Body of pancreas (tissue), 4 donors: Measurements from ENCODE around the gene CCT7. TPM values are rescaled to one million over a fixed set of nuclear protein-coding genes. Genes with fewer than 3 reads are reported as not detected.

Source experiments
- ATAC-seq: fragments of 150-250 bp; one replicate; pipeline ENCODE4 v1.9.1; 2016
- DNase-seq, 4 donors: peaks; one replicate each; pipeline ENCODE4 v3.0.0-alpha.2; 2019
- H3K27ac ChIP-seq, 4 donors: fragments of 200-600 bp; sonication (generic); 1 replicate in 3 of 4; 2 replicates in 1 of 4; pipeline versions ENCODE4 v1.5.1 to v1.6.1; 2016 to 2019; ENCODE audit warnings: mild to moderate bottlenecking in 1 of 4, mixed read lengths in 1 of 4, moderate library complexity in 1 of 4
- H3K27me3 ChIP-seq, 2 donors: fragments of 200-600 bp; sonication (generic); one replicate each; pipeline ENCODE4 v1.6.0; 2016; ENCODE audit warnings: mild to moderate bottlenecking in 1 of 2
- H3K36me3 ChIP-seq, 2 donors: fragments of 200-600 bp; sonication (generic); replicated peaks in 1 of 2; 2 replicates each; pipeline ENCODE4 v1.5.1; 2016; ENCODE audit warnings: low read depth in 2 of 2; ENCODE audit not compliant: insufficient read depth in 1 of 2
- H3K4me1 ChIP-seq: fragments of 200-600 bp; sonication (generic); one replicate; pipeline ENCODE4 v1.6.0; 2016
- H3K4me3 ChIP-seq, 2 donors: fragments of 200-600 bp; sonication (generic); 1 replicate in 1 of 2; 2 replicates in 1 of 2; pipeline ENCODE4 v1.5.1; 2016 to 2019
- H3K9me3 ChIP-seq, 3 donors: fragments of 200-600 bp; sonication (generic); 1 replicate in 2 of 3; 2 replicates in 1 of 3; pipeline ENCODE4 v1.5.1; 2016
- POLR2A ChIP-seq, 3 donors: fragments of 450-650 bp; IDR thresholded peaks; one replicate each; pipeline ENCODE4 v1.6.1; 2016; ENCODE audit warnings: antibody characterized with exemption in 3 of 3, mild to moderate bottlenecking in 2 of 3
- WGBS, 2 donors: methylation state at CpG; one replicate each; pipeline ENCODE4 v1.1.5; 2017; 5-methylcytosine and 5-hydroxymethylcytosine counted together
- intact Hi-C: fragments of 100-400 bp; cut with DNase I; formaldehyde crosslinking; loops from one replicate; pipeline ENCODE4 v1.15.1; 2023
- total RNA-seq, 2 donors: library from RNA; depleted of rRNA; stranded (reverse); fragments of >200 nt; gene quantifications; one replicate each; pipeline ENCODE4 v1.1.0, GENCODE V29; 2016
- TF ChIP-seq, protein P1 (sequence below), 7 experiments: fragments of 450-650 bp in 4 of 7; fragments of 200-600 bp in 3 of 7; sonication (generic) in 3 of 7; IDR thresholded peaks; one replicate each; pipeline ENCODE4 v1.5.1; 2016 to 2019; ENCODE audit warnings: antibody characterized with exemption in 7 of 7

CCT7 gene
- total RNA-seq, 2 donors from 2014 or later, result 88.7 to 92.3 TPM

DNA sequence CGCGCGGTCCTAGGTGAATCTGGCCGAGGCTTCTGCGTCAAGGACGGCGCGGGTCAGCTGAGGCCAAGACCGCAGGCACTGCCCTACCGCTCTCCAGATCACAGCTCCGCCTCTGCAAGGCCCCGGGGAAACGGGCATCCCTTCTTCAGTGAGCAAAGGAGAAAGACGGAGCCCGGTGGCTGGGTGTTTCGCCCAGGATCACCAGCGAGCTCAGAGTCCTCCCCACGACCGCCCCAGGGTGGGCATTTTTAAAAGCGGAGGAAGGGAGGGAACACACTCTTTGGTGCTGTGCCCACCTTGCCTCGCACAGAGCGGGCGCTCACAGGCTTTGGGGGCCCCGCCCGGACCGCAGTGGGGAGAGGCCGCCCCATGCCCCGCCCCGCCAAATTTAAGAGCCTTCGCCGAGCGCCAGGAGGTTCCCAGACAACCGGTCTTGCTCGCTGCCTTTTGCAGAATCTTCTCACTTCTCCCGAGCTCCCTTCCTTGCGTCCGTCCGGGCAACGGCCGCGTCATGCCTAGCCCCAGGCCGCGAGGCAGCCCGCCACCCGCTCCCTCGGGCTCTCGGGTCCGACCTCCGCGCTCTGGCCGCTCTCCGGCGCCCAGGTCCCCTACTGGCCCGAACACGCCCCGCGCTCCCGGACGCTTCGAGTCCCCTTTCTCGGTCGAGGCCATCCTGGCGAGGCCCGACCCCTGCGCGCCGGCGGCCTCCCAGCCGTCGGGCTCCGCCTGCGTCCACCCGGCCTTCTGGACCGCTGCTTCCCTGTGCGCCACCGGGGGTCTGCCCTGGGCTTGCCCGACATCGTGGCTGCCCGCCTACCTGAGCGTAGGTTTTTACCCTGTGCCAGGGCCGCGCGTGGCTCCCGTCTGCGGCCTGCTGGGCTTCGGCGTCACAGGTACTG lies 31.7 kb upstream of the CCT7 start, which contains the start of gene NOTO:
TSS of gene NOTO (plus strand) at position 419 of the 899 bp plus-strand sequence. CDS start at position 512, 93 bp downstream.
- DNase-seq (peak in 2 of 4 donors; percentile 21 to 49), ATAC-seq (peak; percentile 53)
- TF ChIP-seq POLR2A (IDR thresholded peaks at IDR 0.05), result no peak
- TF ChIP-seq, protein P1, sequence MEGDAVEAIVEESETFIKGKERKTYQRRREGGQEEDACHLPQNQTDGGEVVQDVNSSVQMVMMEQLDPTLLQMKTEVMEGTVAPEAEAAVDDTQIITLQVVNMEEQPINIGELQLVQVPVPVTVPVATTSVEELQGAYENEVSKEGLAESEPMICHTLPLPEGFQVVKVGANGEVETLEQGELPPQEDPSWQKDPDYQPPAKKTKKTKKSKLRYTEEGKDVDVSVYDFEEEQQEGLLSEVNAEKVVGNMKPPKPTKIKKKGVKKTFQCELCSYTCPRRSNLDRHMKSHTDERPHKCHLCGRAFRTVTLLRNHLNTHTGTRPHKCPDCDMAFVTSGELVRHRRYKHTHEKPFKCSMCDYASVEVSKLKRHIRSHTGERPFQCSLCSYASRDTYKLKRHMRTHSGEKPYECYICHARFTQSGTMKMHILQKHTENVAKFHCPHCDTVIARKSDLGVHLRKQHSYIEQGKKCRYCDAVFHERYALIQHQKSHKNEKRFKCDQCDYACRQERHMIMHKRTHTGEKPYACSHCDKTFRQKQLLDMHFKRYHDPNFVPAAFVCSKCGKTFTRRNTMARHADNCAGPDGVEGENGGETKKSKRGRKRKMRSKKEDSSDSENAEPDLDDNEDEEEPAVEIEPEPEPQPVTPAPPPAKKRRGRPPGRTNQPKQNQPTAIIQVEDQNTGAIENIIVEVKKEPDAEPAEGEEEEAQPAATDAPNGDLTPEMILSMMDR (IDR thresholded peaks at IDR 0.05), result no peak
- no peaks in the 10 kb centered on the region for H3K36me3 ChIP-seq
- H3K4me1 ChIP-seq, result peaks cover 14% of the 10 kb centered on the region
- 3 to 6% methylated on average over 17 to 85 of the region's 87 CpGs for WGBS, 2 donors
- H3K9me3 ChIP-seq, result no peaks in the 10 kb centered on the region
- intact Hi-C loops, result no loop called here
- no peak within 1 kb of the TSS for H3K27ac ChIP-seq
- H3K4me3 ChIP-seq, result no peak within 1 kb of the TSS
- H3K27me3 ChIP-seq, result peaks cover 0 to 23% of the 10 kb centered on the region in 2 donors

DNA sequence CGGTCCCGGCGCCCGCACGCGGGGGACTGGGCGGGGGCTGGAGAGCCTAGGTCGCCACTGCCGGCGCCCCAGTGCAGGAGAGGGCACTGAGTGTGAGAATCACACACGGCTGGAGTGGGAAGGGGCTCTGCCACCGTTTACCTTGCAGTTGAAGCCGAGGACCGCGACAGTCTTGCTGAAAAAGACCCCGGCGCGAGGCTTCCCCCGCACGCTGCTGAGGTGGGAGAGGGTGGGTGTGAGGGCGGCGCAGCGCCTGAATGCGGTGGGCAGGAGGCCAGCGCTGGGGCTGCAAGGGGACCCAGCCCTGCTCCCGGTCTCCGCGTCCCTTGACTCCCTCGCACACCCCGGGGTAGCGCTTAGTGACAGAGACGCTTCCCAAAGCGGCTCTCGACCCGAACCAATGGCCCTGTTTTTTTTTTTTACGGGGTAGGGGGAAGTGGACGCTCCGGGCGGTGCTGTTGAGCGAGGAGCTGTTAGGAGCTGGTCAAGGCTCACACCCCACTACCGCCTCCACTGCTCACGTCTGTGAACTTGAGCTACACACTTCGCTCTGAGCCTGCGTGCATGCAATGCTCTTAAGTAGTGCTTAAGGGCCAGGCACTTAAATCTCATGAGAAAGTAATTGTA lies 30.9 kb upstream of the CCT7 start:
- H3K27me3 ChIP-seq, result peaks cover 0 to 23% of the 10 kb centered on the region in 2 donors
- no peaks in the 10 kb centered on the region for H3K9me3 ChIP-seq
- no peaks in the 10 kb centered on the region for H3K36me3 ChIP-seq
- H3K4me1 ChIP-seq, result peaks cover 14% of the 10 kb centered on the region
- no peak overlapping the region for H3K27ac ChIP-seq
- ATAC-seq (no peak), DNase-seq (no peak)
- no peak overlapping the region for H3K4me3 ChIP-seq
- WGBS, 2 donors, result 11 to 30% methylated on average over 8 to 44 of the region's 44 CpGs
- TF ChIP-seq POLR2A (IDR thresholded peaks at IDR 0.05), result no peak
- intact Hi-C loops, result no loop called here

- intact Hi-C loops, result no loop called here
- 88 to 91% methylated on average over 6 of the region's 6 CpGs for WGBS, 2 donors
- no peak for TF ChIP-seq POLR2A (IDR thresholded peaks at IDR 0.05)
- TF ChIP-seq, protein P1 (IDR thresholded peaks at IDR 0.05), result no peak
- no peaks in the 10 kb centered on the region for H3K9me3 ChIP-seq
- H3K4me1 ChIP-seq, result peaks cover 14% of the 10 kb centered on the region
- H3K27me3 ChIP-seq, result peaks cover 0 to 23% of the 10 kb centered on the region in 2 donors
- DNase-seq (no peak), ATAC-seq (no peak)
- no peaks in the 10 kb centered on the region for H3K36me3 ChIP-seq
- H3K4me3 ChIP-seq, result no peak overlapping the region
- no peak overlapping the region for H3K27ac ChIP-seq
These were observed 28.5 kb upstream of the CCT7 start for GRCh38 chr2:73205611-73206010.

DNA sequence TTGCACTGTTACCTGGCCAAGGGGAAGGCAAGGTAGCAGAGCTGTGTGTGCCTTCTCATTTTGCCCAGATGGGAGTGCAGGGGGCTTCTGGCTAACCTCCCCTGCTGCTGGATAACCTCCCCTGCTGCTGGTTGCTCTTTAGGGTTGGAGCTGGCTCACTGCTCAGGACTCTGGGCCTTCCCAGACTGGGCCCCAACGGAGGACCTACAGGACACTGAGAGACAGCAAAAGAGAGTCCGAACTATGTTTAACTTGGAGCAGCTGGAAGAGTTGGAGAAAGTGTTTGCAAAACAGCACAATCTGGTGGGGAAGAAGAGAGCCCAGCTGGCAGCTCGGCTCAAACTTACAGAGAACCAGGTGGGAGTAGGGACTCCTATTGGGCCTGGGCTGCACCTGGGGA lies 25.9 kb upstream of the CCT7 start:
- Histone ChIP-seq H3K36me3 (no peaks in the 10 kb centered on the region), H3K9me3 (no peaks in the 10 kb centered on the region), H3K4me1 (peaks cover 7% of the 10 kb centered on the region), H3K27me3 (peaks cover 0 to 4% of the 10 kb centered on the region in 2 donors), H3K4me3 (no peak overlapping the region), H3K27ac (no peak overlapping the region)
- WGBS, 2 donors, result 68 to 76% methylated on average over 3 of the region's 3 CpGs
- intact Hi-C loops, result no loop called here
- DNase-seq (no peak), ATAC-seq (no peak)
- TF ChIP-seq, protein P1 (IDR thresholded peaks at IDR 0.05), result no peak
- no peak for TF ChIP-seq POLR2A (IDR thresholded peaks at IDR 0.05)

GRCh38 chr2:73210019-73210418 lies 24.1 kb upstream of the CCT7 start:
- no peaks in the 10 kb centered on the region for H3K27me3 ChIP-seq
- 80 to 82% methylated on average over 4 of the region's 4 CpGs for WGBS, 2 donors
- no peaks in the 10 kb centered on the region for H3K36me3 ChIP-seq
- no peak overlapping the region for H3K4me3 ChIP-seq
- TF ChIP-seq, protein P1 (IDR thresholded peaks at IDR 0.05), result no peak
- no peak for TF ChIP-seq POLR2A (IDR thresholded peaks at IDR 0.05)
- intact Hi-C loops, result no loop called here
- ATAC-seq (no peak), DNase-seq (no peak)
- no peak overlapping the region for H3K27ac ChIP-seq
- H3K4me1 ChIP-seq, result peaks cover 20% of the 10 kb centered on the region
- H3K9me3 ChIP-seq, result no peaks in the 10 kb centered on the region
